ENCODE data around the gene CTNNBIP1. TPM values are rescaled to one million over a fixed set of nuclear protein-coding genes. Genes with fewer than 3 reads are reported as not detected.

CTNNBIP1 gene
- total and polyA plus RNA-seq, 2 of the 8 experiments (the other 6 are each of a cell fraction or from before 2014, with no cell fraction given) = 40.9 to 46.6 TPM

- ChIA-PET CTCF (ENCODE audit: partially characterized antibody) (interaction anchor here (0.9 to 1.8 kb wide), 7 partner anchors 11 to 277 kb away, joined by 3 to 8 read pairs (median 5); no protein-coding TSS in a partner anchor), POLR2A (ENCODE audit: partially characterized antibody) (interaction anchor here (1.0 to 1.3 kb wide), 3 partner anchors 9 to 50 kb away, joined by 3 to 5 read pairs (median 4); partner anchors contain the start of genes LZIC and NMNAT1)
- Histone ChIP-seq H3K9ac (replicated peaks in 1 of 4; ENCODE audit: extremely low read depth in 1 of 4, low read depth in 3 of 4, low read length in 3 of 4) (peak overlapping the region in 1 of 4 experiments; percentile 28; a peak in 2 of 7 replicates), H3K14ac (ENCODE audit: insufficient read length) (no peak overlapping the region), H3K27ac (ENCODE audit: low read depth, low read length) (no peak overlapping the region), H3K9me3 (ENCODE audit: insufficient read depth in 2 of 2, low read depth in 1 of 2, low read length in 1 of 2) (no peaks in the 10 kb centered on the region), H2BK15ac (ENCODE audit: low read length) (no peak overlapping the region), H3K4me2 (ENCODE audit: insufficient read depth in 1 of 2, low read depth in 2 of 2, low read length in 2 of 2) (no peak overlapping the region), H3K56ac (replicated peaks; ENCODE audit: insufficient read length, low read depth, low read length) (no peak overlapping the region), H3K36me3 (ENCODE audit: control insufficient read depth in 2 of 4, insufficient read depth in 4 of 4, low read length in 3 of 4) (no peaks in the 10 kb centered on the region), H3K23me2 (ENCODE audit: low read depth, low read length) (no peaks in the 10 kb centered on the region), H3K4me3 (ENCODE audit: extremely low read depth in 1 of 4, insufficient read depth in 2 of 4, low read depth in 3 of 4, low read length in 4 of 4) (no peak overlapping the region), H4K20me1 (replicated peaks in 1 of 2; ENCODE audit: control insufficient read depth in 1 of 2, insufficient read depth in 2 of 2, low read length in 2 of 2) (no peaks in the 10 kb centered on the region), H4K5ac (ENCODE audit: insufficient read length, low read depth, low read length) (no peak overlapping the region), H2BK20ac (ENCODE audit: low read length) (no peak overlapping the region), H3K79me1 (ENCODE audit: low read depth, low read length) (peaks cover 5% of the 10 kb centered on the region), H3K4me1 (replicated peaks in 1 of 4; ENCODE audit: control insufficient read depth in 3 of 4, insufficient read depth in 4 of 4, low read length in 3 of 4) (peaks cover 3 to 18% (median 12%) of the 10 kb centered on the region in 4 experiments), H2BK5ac (ENCODE audit: low read depth, low read length) (no peak overlapping the region), H3K4ac (replicated peaks; ENCODE audit: insufficient read length, low read depth, low read length) (no peak overlapping the region), H3K27me3 (replicated peaks in 1 of 4; ENCODE audit: control insufficient read depth in 3 of 4, extremely low read depth in 1 of 4, insufficient read depth in 3 of 4, low read length in 3 of 4) (no peaks in the 10 kb centered on the region), H2AFZ (ENCODE audit: low read length) (no peak overlapping the region), H3K23ac (ENCODE audit: insufficient read length) (no peak overlapping the region), H4K8ac (ENCODE audit: extremely low read depth, insufficient read depth, low read length) (no peak overlapping the region), H3K79me2 (ENCODE audit: control insufficient read depth in 1 of 2, insufficient read depth in 2 of 2, low read length in 2 of 2) (peaks cover 0 to 3% of the 10 kb centered on the region in 2 experiments; a peak in 1 of 4 replicates), H2AK5ac (ENCODE audit: low read depth, low read length) (0 out of 2 replicates have a peak overlapping the region, but pooled peaks have one; percentile 7), H3K18ac (ENCODE audit: extremely low read depth, low read length) (no peak overlapping the region), H4K91ac (replicated peaks; ENCODE audit: insufficient read length, low read length) (no peak overlapping the region), H2BK120ac (replicated peaks; ENCODE audit: low read depth, low read length) (no peak overlapping the region), H2BK12ac (ENCODE audit: low read depth, low read length) (no peak overlapping the region)
- no peak for FAIRE-seq
- DNase-seq (ENCODE audit: low read depth in 1 of 2, low spot score in 2 of 2) = no peak
- WGBS, 2 experiments (ENCODE audit: extremely low coverage in 1 of 2, insufficient coverage in 1 of 2, insufficient read length in 1 of 2, insufficient replicate concordance in 2 of 2, low coverage in 1 of 2, low lambda C conversion rate in 2 of 2, missing lambda C conversion rate in 1 of 2) = 90% methylated on average over 14 of the region's 14 CpGs; no CpG with 5 or more reads in 1 of the 2 experiments
- TF ChIP-seq RNF2 (IDR thresholded peaks at IDR 0.05; ENCODE audit: borderline replicate concordance, low read depth, low read length, missing control alignments, poor library complexity, severe bottlenecking) = no peak
- no peak for TF ChIP-seq BACH1 (IDR thresholded peaks at IDR 0.05; ENCODE audit: low read length)
- no peak for TF ChIP-seq CTCF (IDR thresholded peaks at IDR 0.05; ENCODE audit: control extremely low read depth in 1 of 3, insufficient read depth in 1 of 3, low read depth in 1 of 3, low read length in 3 of 3)
- TF ChIP-seq ATF3 (IDR thresholded peaks at IDR 0.05; ENCODE audit: insufficient read depth, low read depth, low read length) = no peak
- TF ChIP-seq JUN (IDR thresholded peaks at IDR 0.05; ENCODE audit: low read depth, low read length) = no peak
- TF ChIP-seq POLR2A (IDR thresholded peaks at IDR 0.05; ENCODE audit: control extremely low read depth in 1 of 2, low read depth in 2 of 2, low read length in 2 of 2) = no peak
- no peak for TF ChIP-seq SIN3A (conservative IDR thresholded peaks at IDR 0.05 in 1 of 2, IDR thresholded peaks at IDR 0.05 in 1 of 2; ENCODE audit: low read depth in 1 of 2, low read length in 2 of 2)
Observed at GRCh38 chr1:9892563-9893528, 17.2 kb downstream of the CTNNBIP1 start.
